ENCODE results near the gene TMEM121B.

Gene TMEM121B

GRCh38 chr22:17109976-17110375 is 11.2 kb downstream of the TMEM121B start:
- no peak for DNase-seq

DNA sequence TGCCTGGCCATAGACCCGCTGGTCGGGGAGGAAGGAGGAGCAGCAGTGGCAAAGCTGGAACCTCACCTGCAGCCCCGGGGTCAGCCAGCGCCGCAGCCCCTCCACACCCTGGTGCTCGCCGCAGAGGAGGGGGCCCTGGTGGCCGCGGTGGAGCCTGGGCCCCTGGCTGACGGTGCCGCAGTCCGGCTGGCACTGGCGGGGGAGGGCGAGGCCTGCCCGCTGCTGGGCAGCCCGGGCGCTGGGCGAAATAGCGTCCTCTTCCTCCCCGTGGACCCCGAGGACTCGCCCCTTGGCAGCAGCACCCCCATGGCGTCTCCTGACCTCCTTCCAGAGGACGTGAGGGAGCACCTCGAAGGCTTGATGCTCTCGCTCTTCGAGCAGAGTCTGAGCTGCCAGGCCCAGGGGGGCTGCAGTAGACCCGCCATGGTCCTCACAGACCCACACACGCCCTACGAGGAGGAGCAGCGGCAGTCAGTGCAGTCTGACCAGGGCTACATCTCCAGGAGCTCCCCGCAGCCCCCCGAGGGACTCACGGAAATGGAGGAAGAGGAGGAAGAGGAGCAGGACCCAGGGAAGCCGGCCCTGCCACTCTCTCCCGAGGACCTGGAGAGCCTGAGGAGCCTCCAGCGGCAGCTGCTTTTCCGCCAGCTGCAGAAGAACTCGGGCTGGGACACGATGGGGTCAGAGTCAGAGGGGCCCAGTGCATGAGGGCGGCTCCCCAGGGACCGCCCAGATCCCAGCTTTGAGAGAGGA is 11.9 kb downstream of the TMEM121B start:
- DNase-seq = no peak

GRCh38 chr22:17108256-17109112 is 12.7 kb downstream of the TMEM121B start:
- no peak for DNase-seq

DNA sequence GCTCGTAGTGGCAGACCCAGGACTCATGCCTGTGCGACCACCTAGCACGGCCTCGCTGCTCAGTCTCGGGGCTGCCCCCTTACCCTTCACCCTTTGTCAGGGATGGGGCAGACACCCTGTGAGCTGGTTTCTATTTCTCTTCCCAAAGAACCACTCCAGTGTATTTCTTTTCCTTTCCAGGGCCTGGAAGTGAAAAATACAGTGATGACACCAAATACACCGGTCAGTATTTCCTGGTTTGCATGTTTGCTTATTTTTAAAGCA is 13.7 kb downstream of the TMEM121B start:
- no peak for DNase-seq

- no peak for DNase-seq
Measured at GRCh38 chr22:17106785-17107546, 14.2 kb downstream of the TMEM121B start.

DNA sequence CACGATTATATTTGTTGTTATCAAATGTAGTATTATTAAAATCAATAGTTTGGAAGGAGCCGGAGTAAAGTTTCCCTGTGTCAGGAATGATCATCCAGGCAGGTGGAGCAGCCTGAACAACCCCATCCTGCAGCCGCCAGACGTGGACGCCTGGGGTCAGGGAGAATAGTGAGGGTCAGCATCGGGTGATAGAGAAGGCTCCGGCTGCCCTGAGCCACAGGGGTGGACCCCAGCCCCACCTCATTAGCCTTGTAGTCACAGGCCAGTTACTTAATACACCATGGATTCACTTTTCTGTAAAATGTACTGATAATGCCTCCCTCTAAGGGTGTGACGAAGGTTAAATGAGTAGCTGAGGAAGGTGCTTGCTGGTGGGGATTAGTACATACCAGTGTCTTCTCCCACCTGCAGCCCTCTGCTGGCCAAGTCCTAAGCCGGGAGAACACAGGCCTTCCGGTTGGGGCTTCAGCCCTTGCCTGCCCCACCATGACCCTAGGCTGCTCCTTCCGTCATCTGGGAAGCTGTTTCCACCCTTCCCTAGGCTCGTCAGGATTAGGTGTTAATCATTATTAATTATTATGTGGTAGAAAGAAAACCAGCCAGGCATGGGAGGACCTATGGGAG is 14.9 kb downstream of the TMEM121B start:
- no peak for DNase-seq

GRCh38 chr22:17105143-17106129 is 15.7 kb downstream of the TMEM121B start:
- no peak for DNase-seq

DNA sequence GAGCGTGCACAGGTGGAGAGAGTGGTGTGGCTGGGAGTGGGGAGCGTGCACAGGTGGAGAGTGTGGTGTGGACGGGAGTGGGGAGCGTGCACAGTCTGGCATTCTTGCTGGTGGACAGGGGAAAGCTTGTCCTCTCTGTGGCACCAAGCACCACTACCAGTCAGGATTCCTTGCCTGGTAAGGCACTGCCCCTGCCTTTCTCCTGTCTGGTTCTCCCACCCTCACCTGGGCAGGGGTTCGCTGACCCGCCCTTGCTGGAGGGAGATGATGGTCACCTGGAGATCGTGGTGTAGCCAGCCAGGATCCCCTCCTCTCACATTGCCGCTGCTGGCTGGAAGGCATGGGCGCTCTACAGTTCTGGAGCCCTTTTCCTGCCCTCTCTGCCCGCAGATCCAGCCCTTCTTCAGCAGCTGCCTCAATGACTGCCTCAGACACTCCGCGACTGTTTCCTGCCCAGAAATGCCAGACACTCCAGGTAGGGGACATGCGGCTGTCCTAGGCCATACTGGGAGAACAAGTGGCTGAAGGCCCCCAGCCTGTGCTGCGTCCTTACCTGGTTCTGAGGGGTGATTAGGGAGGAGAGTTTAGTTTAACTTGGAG is 16.7 kb downstream of the TMEM121B start:
- DNase-seq = no peak

- no peak for DNase-seq
Measured at GRCh38 chr22:17103351-17103750, 17.8 kb downstream of the TMEM121B start.

GRCh38 chr22:17102297-17102667 is 18.9 kb downstream of the TMEM121B start:
- no peak for DNase-seq

- DNase-seq = no peak
Measured at GRCh38 chr22:17101475-17102296, 19.5 kb downstream of the TMEM121B start.

DNA sequence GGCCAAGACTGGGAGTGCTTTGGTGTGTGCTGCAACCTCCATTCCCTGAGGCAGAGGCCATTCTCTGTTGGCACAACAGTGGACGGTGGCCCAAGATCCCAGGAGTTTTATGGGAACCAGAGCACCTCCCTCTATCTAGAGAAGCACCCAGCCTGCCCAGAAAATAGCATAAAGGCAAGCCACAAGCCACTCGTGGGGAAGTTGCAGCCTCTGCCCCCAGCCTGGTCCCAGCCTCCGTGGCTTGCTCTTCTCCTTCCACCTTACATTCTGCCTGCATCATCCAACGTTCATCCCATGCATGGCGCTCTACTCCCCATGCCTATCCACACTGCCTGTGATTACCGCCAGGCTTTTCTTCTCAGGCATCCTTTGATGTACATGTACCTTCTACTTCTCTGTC is 20.5 kb downstream of the TMEM121B start:
- DNase-seq = no peak

- DNase-seq = no peak
Measured at GRCh38 chr22:17098379-17098819, 22.8 kb downstream of the TMEM121B start.

DNA sequence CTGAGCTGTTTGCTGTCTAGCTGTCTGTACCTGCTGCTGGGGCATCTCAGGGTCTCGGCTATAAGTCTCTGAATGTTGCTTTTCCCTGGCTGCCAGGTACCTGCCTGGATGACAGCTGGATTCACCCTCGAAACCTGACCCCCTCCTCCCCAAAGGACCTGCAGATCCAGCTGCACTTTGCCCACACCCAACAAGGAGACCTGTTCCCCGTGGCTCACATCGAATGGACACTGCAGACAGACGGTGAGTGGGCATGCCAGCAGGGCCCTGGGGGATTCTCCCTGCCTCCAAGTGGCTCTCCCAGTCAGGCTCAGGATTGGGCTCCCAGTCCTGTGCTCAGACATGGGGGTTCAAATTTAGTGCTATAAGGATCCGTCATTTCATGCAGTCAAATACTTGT is 23.5 kb downstream of the TMEM121B start:
- DNase-seq = no peak

DNA sequence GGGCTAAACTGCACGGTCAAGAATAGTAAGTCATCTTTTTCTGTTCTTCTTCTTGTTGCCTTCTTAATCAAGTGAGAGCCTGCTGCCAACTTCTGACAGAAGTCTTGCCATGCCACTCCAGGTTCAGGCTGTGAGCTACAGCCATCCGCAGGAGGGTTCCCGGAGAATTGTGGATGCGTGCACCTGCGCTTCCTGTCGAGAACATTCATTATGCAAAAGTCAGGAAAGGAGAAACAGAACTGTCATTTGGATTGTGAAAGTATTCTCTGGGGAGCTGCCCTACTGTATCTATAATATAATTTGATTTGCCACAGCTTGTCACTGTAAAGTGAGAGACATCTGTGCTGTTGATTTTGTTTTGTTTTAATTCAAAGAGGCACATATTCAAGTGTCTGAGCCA is 24.1 kb downstream of the TMEM121B start:
- DNase-seq = no peak

DNA sequence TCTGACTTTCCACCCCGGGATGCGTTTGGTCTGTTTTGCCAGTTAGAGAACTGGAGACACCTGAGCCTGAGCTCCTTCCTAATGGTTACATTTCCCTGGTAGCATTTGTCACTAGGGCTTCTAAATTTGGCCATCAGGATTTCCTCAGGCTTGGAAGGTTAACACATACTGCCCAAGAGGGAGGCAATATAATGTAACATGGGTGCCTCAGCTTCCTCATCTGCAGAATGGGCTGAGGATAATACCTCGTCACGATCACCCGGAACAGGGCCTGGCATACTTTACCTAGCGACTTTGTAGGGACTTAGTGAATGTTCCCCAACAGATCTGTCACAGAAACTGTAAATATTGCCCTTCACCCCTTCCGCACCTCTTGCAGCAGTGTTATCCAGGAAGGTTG is 25.1 kb downstream of the TMEM121B start:
- no peak for DNase-seq

GRCh38 chr22:17095538-17095937 is 25.6 kb downstream of the TMEM121B start:
- no peak for DNase-seq

GRCh38 chr22:17093081-17093480 is 28.1 kb downstream of the TMEM121B start:
- no peak for DNase-seq

DNA sequence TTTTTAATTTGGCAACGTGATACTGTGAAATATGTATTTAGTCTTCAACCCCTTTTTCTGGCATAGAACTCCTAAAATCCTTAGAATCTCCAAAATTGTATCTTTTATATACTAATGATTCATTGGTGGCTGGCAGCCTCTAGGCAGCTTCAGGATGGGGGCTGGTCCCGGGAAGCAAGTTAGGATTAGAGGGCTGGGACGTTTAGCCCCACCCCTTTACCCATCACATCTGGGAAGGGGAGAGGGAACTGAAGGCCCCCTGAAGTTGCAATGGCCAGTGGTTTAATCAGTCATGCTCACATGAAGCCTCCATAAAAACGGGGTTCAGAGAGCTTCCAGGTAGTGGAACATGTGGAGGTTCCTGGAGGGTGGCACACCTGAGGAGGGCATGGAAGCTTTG is 29.3 kb downstream of the TMEM121B start:
- no peak for DNase-seq

- no peak for DNase-seq
Measured at GRCh38 chr22:17090550-17090949, 30.6 kb downstream of the TMEM121B start.
